HG03457 (cell line): ENCODE measurements around the gene LRRC3B.
"Not testable (repeated sequence)": the region's sequence is repeated elsewhere in the genome, so short reads cannot be mapped to it uniquely, and the experiment has no call there.

Source experiments
- ATAC-seq: cut with Tn5 transposase; IDR thresholded peaks from one replicate; pipeline ENCODE4 v1.9.1; 2021; ENCODE audit warnings: moderate number of reproducible peaks; ENCODE audit not compliant: unreplicated experiment

The LRRC3B gene

GRCh38 chr3:26622621-26623418 lies at the start of gene LRRC3B:
Gene LRRC3B (plus strand): TSS chr3:26622772. CDS start chr3:26709673, 86,901 bp downstream.
- ATAC-seq = no peak

- ATAC-seq = no peak
These were observed 47.8 kb upstream of the LRRC3B start for GRCh38 chr3:26574766-26575165.

DNA sequence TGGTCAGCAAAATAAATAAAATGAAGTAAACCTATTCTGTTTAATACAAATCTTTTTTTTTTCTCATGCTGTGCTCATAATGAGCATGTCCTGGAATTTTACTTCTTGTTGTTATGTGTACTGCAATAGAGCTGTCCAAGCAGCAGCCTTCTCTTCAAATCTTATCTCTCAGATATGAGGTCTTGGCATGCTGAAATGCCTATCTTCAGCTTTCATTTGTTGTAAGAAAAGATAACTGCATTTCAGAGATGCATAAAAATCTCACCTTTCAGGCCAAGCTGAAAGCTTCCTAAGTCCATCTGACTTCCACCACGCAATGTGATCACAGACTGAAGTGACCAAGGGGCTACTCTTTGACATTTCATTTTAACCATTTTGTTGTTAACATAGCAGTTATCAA lies 43.5 kb upstream of the LRRC3B start:
- no peak for ATAC-seq

DNA sequence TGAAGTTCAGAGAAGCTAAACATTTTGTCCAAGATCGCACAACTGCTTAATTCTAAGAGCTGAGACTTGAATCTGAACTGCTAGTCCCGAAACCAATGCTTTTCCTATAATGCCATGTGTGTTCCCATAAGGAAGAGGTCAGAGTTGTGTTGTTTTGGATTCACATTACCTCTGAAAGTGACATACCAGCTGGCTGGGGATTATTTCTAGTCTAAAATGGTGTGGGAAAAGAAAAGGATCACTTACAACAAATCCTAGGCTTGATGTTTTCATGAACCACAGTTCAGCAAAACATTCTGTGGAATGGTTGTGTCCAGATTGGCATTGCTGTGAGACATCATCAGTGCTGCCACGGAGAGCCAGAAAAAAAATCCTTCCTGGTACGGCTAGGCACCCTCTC lies 35.0 kb upstream of the LRRC3B start:
- no peak for ATAC-seq

DNA sequence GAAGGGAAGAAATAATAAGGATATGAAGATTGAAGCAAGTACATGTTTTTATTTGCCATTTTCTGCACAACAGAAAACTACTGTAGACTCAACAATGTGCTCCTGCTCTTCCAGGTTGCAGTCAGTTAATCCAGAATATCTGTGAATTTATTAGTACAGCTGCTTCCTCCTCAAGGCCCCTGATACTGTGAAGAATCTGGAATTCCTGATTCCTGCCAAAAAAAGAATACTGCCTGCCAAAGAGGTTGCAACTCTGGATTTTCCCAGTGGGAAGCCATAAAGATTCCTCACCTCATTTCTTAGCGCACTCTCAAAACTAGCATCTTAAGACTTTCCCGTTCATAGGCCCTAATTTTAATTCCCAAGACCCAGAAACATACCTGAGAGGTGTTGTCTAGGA lies 33.6 kb upstream of the LRRC3B start:
- no peak for ATAC-seq

DNA sequence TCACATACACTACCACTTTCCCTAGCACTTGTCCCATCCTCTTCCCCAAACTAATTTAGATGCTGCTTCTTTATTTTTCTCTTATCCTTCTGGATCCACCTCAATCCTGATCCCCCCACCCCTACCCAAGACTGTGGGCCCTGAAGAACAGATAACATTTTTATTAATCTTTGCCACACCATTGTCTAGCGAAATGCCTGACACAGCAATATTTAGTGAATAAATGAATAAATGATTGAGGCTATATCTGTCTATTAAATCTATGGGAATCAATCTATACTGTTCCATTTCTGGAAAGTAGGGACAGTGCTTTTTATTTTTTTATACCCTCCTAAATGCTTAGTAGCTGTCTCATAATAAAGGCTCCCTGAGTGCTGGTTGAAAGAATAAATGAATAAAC lies 32.9 kb upstream of the LRRC3B start:
- ATAC-seq = no peak

- ATAC-seq = no peak
These were observed 31.6 kb upstream of the LRRC3B start for GRCh38 chr3:26590919-26591484.

- no peak for ATAC-seq
These were observed 30.6 kb upstream of the LRRC3B start for GRCh38 chr3:26591926-26592325.

GRCh38 chr3:26592451-26592850 lies 30.1 kb upstream of the LRRC3B start:
- ATAC-seq = no peak

- no peak for ATAC-seq
These were observed 26.2 kb upstream of the LRRC3B start for GRCh38 chr3:26596335-26596734.

DNA sequence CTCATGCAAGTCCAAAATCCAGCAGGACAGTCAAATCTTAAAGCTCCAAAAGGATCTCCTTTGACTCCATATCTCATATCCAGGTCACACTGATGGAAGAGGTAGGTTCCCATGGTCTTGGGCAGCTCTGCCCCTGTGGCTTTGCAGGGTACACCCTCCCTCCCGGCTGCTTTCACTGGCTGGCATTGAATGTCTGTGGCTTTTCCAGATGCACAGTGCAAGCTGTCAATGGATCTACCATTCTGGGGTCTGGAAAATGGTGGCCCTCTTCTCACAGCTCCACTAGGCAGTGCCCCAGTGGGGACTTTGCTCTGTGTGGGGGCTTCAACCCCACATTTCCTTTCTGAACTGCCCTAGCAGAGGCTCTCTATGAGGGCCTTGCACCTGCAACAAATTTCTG lies 19.3 kb upstream of the LRRC3B start:
- ATAC-seq = not testable (repeated sequence)

DNA sequence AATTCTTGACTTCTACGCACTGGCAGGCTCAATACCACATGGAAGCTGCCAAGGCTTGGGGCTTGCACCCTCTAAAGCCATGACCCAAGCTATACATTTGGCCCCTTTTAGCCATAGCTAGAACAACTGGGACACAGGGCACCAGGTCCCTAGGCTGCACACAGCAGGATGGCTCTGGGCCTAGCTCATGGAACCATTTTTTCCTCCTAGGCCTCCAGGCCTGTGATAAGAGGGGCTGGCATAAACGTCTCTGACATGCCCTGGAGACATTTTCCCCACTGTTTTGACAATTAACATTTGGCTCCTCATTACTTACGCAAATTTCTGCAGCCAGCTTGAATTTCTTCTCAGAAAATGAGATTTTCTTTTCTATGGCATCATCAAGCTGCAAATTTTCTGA lies 18.8 kb upstream of the LRRC3B start:
- ATAC-seq = not testable (repeated sequence)

DNA sequence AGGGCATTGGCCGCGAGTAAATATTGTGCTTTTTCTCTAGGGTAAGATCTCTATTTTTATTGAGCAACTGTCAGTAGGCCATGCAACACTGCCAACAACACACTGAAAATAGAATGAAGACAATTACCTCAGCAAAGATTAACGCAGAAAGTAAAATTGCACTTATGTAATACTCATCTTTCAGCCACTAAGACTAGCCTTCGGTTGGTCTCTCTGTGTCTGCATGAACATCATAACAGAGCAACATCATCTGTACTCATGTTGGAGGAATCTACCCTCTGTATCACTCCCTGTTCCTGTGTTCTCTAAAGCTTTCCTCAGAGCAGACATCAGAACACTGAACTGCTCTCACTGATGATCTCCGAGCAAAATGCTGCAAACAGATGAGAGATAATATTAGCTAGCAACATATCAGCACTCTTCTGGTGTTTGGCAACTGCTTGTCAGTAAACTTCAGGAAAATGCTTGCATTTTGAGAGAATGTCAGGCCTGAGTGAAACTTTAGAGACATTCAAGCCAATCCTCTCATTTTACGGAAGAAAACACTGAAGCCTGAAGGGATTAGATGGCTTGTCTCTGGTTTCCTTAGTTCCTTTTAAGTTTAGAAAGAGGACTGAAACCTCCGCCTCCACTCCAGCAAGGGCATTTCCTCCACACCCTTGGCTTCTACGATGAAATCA lies 8.4 kb upstream of the LRRC3B start:
- ATAC-seq = no peak

DNA sequence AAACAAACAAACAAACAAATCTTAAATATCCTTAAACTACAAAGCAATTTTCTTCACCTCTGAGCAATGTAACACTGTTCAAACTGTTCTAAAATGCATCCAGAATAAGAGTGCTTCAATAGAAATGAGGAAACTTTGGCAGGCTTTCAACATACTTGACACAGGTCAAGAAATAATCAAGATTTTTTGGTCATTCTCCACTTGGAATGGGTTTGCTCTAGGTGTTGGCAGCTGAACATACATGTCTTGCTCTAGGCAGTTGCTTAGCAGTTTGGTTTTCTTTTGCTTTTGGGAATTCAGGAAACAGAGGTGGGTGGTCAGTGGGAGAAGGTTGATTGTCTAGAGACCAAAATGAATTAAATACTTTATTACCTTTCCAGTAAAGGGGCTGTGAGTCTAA lies 1.4 kb upstream of the LRRC3B start:
- ATAC-seq = no peak

- no peak for ATAC-seq
These were observed 509 bp upstream of the LRRC3B start for GRCh38 chr3:26621906-26622620.

DNA sequence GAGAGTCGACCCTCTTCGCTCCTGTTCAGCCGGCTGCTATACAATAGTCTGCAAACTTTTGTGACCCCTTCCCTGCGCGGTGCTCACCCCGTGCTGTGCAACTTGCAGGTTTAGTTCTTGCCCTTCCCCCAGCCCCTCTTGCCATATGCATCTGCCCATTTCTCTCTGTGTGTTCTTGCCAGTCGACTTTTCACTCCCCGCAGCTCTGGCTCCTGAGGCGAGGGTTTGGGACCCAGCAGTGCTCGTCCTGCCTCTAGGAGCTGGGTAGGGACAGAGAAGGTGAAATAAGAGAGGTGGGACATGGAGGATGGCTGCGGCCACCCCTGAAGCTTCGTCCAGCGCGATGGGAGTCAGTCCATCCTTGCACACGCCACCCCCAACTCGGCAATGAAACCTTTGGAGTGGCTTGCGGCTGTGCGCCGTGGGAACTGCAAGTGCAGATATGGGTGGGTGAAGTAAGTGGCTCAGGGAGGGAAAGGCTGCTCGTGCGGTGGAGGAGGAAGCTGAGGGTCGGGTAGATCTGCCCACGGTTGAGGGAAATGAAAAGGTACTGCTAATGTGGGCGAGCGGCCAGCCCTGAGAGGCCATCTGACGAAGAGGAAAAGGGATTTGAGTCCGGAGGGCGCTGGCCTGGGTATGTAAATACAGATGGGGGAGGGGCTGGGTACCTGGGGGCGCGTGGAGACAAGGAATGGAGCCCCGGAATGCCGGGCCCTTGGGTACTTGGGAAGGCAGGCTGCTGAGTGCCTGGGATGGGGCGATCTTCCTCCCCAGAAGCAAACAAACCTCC lies 1.0 kb downstream of the LRRC3B start:
- no peak for ATAC-seq

DNA sequence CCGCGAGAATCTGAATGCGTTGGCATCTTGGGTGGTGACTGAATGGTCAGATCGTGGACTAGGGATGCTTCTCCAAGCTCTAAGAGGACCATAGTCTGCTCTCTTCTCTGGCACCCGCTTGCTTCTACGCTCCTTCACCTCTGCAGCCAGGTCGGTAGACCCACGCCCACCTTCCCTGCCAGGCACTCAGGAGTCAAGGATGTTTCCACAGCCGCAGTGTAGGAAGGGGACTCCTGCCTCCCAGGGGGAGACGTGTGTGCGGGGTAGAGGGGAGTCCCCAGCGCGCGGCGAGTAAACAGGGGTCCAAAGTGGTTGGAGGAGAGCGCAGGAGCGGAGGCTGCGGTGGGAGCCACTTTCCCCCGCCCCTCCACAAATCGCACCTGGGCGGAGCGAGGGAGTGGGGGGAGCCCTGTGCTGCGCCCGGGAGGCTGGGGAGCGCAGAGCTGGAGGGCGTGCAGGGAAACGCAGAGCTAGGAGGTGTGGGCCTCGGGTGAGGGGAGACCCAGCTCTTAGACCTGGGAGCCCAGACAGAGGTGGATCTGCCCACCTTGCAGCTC lies 1.7 kb downstream of the LRRC3B start:
- no peak for ATAC-seq

- ATAC-seq = no peak
These were observed 2.6 kb downstream of the LRRC3B start for GRCh38 chr3:26625187-26625586.

- no peak for ATAC-seq
These were observed 4.5 kb downstream of the LRRC3B start for GRCh38 chr3:26627080-26627479.

GRCh38 chr3:26628915-26629314 lies 6.3 kb downstream of the LRRC3B start:
- no peak for ATAC-seq
